ENCODE data around the gene RNU6-1. TPM values are rescaled to one million over a fixed set of nuclear protein-coding genes. Genes with fewer than 3 reads are reported as not detected.

Gene RNU6-1
- total RNA-seq, 2 donors from 2014 or later = not detected

DNA sequence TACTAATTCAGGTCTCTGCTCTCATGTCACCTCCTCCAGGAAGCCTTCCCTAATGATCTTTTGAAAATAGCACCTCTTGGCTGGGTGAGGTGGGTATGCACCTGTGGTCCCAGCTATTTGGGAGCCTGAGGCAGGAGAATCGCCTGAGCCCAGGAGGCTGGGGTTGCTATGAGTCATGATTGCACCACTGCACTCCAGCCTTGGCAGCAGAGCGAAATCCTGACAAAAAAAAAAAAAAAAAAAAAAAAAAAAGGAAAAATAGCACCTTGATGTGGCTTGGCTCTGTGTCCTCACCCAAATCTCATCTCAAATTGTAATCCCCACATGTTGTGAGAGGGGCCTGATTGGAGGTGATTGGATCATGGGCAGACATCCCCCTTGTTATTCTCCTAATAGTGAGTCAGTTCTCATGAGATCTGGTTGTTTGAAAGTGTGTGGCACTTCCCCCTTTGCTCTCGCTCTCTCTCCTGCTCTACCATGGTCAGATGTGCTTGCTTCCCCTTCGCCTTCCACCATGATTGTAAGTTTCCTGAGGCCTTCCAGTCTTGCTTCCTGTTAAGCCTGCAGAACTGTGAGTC lies 11.2 kb upstream of the RNU6-1 start:
- no peak overlapping the region for H3K27ac ChIP-seq
- H3K4me1 ChIP-seq = no peaks in the 10 kb centered on the region
- TF ChIP-seq, protein P1, sequence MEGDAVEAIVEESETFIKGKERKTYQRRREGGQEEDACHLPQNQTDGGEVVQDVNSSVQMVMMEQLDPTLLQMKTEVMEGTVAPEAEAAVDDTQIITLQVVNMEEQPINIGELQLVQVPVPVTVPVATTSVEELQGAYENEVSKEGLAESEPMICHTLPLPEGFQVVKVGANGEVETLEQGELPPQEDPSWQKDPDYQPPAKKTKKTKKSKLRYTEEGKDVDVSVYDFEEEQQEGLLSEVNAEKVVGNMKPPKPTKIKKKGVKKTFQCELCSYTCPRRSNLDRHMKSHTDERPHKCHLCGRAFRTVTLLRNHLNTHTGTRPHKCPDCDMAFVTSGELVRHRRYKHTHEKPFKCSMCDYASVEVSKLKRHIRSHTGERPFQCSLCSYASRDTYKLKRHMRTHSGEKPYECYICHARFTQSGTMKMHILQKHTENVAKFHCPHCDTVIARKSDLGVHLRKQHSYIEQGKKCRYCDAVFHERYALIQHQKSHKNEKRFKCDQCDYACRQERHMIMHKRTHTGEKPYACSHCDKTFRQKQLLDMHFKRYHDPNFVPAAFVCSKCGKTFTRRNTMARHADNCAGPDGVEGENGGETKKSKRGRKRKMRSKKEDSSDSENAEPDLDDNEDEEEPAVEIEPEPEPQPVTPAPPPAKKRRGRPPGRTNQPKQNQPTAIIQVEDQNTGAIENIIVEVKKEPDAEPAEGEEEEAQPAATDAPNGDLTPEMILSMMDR (IDR thresholded peaks at IDR 0.05) = no peak
- H3K4me3 ChIP-seq = no peak overlapping the region
- intact Hi-C loops (cut with DNase I) = no loop called here
- H3K27me3 ChIP-seq = no peaks in the 10 kb centered on the region
- no peak overlapping the region for H3K9ac ChIP-seq (ENCODE audit: low read depth in 2 of 2, low read length in 2 of 2)
- H3K9me3 ChIP-seq = no peaks in the 10 kb centered on the region
- DNase-seq = no peak
- no peaks in the 10 kb centered on the region for H3K36me3 ChIP-seq

DNA sequence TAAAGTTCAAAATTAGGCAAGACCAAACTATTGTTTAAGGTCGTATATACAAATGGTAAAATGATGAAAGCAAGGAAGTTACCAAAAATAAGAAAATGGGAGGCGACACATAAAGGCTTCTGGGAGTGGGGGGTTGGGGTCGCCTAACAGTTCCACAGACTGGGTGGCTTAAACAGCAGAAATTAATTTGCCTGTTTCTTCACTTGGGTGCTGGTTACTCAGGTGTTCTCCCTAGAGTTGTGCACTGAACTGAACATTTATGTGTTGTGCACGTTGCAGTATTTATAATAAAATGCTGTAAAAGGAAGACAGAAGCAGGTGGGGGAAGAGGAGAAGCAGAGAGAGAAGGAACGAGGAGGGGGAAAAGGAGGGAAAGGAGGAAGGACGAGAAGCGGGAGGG lies 10.5 kb upstream of the RNU6-1 start:
- Histone ChIP-seq H3K9ac (ENCODE audit: low read depth in 2 of 2, low read length in 2 of 2) (no peak overlapping the region), H3K27ac (no peak overlapping the region), H3K36me3 (no peaks in the 10 kb centered on the region), H3K27me3 (no peaks in the 10 kb centered on the region), H3K9me3 (no peaks in the 10 kb centered on the region), H3K4me1 (no peaks in the 10 kb centered on the region), H3K4me3 (no peak overlapping the region)
- intact Hi-C loops (cut with DNase I) = no loop called here
- TF ChIP-seq, protein P1 (IDR thresholded peaks at IDR 0.05) = no peak
- DNase-seq = no peak

DNA sequence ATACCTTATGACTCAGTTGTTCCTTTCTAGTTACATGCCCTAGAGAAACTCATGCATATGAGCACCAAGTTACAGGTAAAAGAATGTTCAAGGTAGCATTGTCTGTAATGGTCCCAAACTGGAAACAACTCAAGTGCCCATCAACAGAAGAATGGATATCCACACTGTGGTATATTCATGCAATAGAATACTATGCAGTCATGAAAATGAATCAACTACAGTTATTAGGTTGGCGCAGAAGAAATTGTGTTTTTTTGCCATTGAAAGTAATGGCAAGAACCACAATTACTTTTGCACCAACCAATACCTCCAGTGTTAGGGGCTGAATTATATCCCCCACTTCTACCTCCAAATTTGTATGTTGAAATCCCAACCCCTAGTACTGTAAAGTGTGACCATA lies 9.7 kb upstream of the RNU6-1 start:
- DNase-seq = no peak
- Histone ChIP-seq H3K4me3 (no peak overlapping the region), H3K27ac (no peak overlapping the region), H3K27me3 (no peaks in the 10 kb centered on the region), H3K9me3 (no peaks in the 10 kb centered on the region), H3K36me3 (no peaks in the 10 kb centered on the region), H3K9ac (ENCODE audit: low read depth in 2 of 2, low read length in 2 of 2) (no peak overlapping the region), H3K4me1 (no peaks in the 10 kb centered on the region)
- TF ChIP-seq, protein P1 (IDR thresholded peaks at IDR 0.05) = no peak
- intact Hi-C loops (cut with DNase I) = no loop called here

DNA sequence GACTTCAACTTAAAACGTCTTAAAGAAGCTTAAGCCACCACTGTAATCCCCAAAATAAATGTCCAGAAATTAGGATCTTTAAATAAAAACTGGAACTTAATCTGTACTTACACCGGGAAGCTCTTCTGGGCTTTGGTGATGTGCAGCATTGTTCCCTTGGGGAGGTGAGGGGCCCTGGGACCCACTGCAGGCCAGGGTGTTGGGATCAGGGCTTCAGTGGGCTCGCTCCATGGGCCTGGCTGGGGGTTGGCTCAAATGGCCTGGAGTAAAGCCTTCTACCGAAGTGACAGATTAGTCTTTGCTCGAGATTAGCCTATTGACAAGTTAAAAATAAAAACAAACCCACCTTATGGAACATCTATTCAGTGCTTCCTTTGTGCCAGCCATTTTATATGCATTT lies 6.1 kb upstream of the RNU6-1 start:
- no peak for DNase-seq
- Histone ChIP-seq H3K9ac (ENCODE audit: low read depth in 2 of 2, low read length in 2 of 2) (no peak overlapping the region), H3K27me3 (no peaks in the 10 kb centered on the region), H3K9me3 (no peaks in the 10 kb centered on the region), H3K36me3 (no peaks in the 10 kb centered on the region), H3K27ac (no peak overlapping the region), H3K4me1 (no peaks in the 10 kb centered on the region), H3K4me3 (no peak overlapping the region)
- intact Hi-C loops (cut with DNase I) = no loop called here
- TF ChIP-seq, protein P1 (IDR thresholded peaks at IDR 0.05) = no peak

DNA sequence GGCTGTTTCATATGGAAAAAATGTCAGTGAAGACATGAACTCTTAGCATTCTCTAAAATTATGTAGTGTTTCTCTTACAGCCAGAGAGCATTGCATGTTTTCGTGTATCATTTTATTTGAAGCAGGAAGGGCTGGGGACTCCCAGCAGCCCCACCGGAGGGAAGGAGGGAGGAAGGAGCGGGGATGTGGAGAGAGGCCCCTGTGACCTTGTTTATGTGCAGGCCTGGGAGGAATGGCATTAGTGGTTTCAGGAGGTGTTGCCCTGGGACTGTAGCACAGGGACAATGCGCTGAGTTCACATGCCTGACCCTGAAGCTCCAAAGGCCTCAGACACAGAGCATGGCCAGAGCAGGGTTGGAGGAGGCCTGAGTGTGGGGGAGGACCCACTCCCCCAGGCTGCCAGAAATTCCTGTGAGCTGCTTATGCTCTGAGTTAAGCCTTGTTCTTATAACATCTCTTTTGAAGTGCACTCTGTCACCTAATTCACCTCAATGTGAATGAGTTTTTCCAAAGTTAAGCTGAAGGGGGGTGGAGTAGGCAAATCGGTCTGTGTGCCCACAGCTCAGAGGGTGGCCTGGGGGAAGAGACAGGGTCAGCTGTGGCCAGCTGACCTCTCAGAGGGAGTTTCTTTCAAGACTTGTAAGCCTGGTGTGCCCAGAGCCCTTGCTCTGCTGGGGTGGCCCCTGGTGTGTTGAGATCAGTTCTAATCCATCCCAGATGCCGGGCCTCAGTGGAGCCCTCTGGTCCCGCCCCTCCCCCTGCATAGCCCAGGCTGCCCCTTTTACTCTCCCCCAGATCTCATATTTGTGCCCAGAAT lies 3.9 kb upstream of the RNU6-1 start:
- Histone ChIP-seq H3K4me1 (no peaks in the 10 kb centered on the region), H3K36me3 (no peaks in the 10 kb centered on the region), H3K27me3 (no peaks in the 10 kb centered on the region), H3K9me3 (no peaks in the 10 kb centered on the region), H3K4me3 (no peak overlapping the region), H3K9ac (ENCODE audit: low read depth in 2 of 2, low read length in 2 of 2) (no peak overlapping the region), H3K27ac (no peak overlapping the region)
- no peak for DNase-seq
- TF ChIP-seq, protein P1 (IDR thresholded peaks at IDR 0.05) = no peak
- intact Hi-C loops (cut with DNase I) = no loop called here

Measured in colonic mucosa (tissue), 4 donors.